GM18951 (cell line): Measurements from ENCODE around the gene NABP1.

Experiments used
- POLR2A ChIP-seq: IDR thresholded peaks from 4 replicates; pipeline ENCODE4 v1.6.1; 2011; ENCODE audit warnings: mild to moderate bottlenecking; ENCODE audit not compliant: insufficient read length, insufficient read depth; ENCODE audit errors: extremely low read depth
- in situ Hi-C: fragments of 300-500 bp; cut with MboI; formaldehyde crosslinking; loops from one replicate; pipeline ENCODE4 v1.12.0; 2022; ENCODE audit warnings: low sequenced_read_pairs, mixed read lengths, inconsistent platforms; ENCODE audit not compliant: unreplicated experiment

Gene NABP1

GRCh38 chr2:191677646-191678436 lies at the start of gene NABP1:
NABP1 (plus strand) TSS chr2:191678136; CDS start chr2:191678615, 479 bp downstream.
- TF ChIP-seq POLR2A = peak; percentile 100
- in situ Hi-C loops = no loop called here

GRCh38 chr2:191629001-191629453 lies 48.9 kb upstream of the NABP1 start:
- in situ Hi-C loops = no loop called here
- TF ChIP-seq POLR2A = no peak

GRCh38 chr2:191629976-191630712 lies 47.8 kb upstream of the NABP1 start:
- no peak for TF ChIP-seq POLR2A
- in situ Hi-C loops = no loop called here

GRCh38 chr2:191631754-191632153 lies 46.2 kb upstream of the NABP1 start:
- no peak for TF ChIP-seq POLR2A
- in situ Hi-C loops = no loop called here

- TF ChIP-seq POLR2A = no peak
- in situ Hi-C loops = no loop called here
These were observed 45.5 kb upstream of the NABP1 start for GRCh38 chr2:191632426-191632825.

- no peak for TF ChIP-seq POLR2A
- in situ Hi-C loops = no loop called here
These were observed 43.1 kb upstream of the NABP1 start for GRCh38 chr2:191634791-191635190.

GRCh38 chr2:191635333-191636234 lies 42.4 kb upstream of the NABP1 start:
- in situ Hi-C loops = no loop called here
- TF ChIP-seq POLR2A = no peak

GRCh38 chr2:191636235-191636543 lies 41.7 kb upstream of the NABP1 start:
- in situ Hi-C loops = no loop called here
- TF ChIP-seq POLR2A = no peak

- in situ Hi-C loops = no loop called here
- TF ChIP-seq POLR2A = no peak
These were observed 41.4 kb upstream of the NABP1 start for GRCh38 chr2:191636586-191636985.

- TF ChIP-seq POLR2A = no peak
- in situ Hi-C loops = no loop called here
These were observed 40.5 kb upstream of the NABP1 start for GRCh38 chr2:191637182-191638078.

GRCh38 chr2:191638079-191638801 lies 39.7 kb upstream of the NABP1 start:
- in situ Hi-C loops = no loop called here
- no peak for TF ChIP-seq POLR2A

GRCh38 chr2:191638802-191639172 lies 39.1 kb upstream of the NABP1 start:
- in situ Hi-C loops = no loop called here
- TF ChIP-seq POLR2A = no peak
